Keratinocyte (primary cell): ENCODE measurements around the gene OR51A2. TPM values are rescaled to one million over a fixed set of nuclear protein-coding genes. Genes with fewer than 3 reads are reported as not detected.

ENCODE experiments used
- DNase-seq: peaks from one replicate; pipeline ENCODE4 v3.0.0-alpha.2; 2011; ENCODE audit warnings: low read depth, missing footprints, low spot score
- FAIRE-seq: peaks from 2 replicates; lab custom pipeline; 2011; peaks lifted over from hg19 to GRCh38; lab: Jason Lieb, UNC
- H2AFZ ChIP-seq: 2 replicates; pipeline ENCODE4 v1.6.0; 2012; ENCODE audit warnings: low read length, control low read depth, inconsistent platforms; ENCODE audit not compliant: control insufficient read depth
- H3K27ac ChIP-seq: 2 replicates; pipeline ENCODE4 v1.5.1; 2011; ENCODE audit warnings: low read length; ENCODE audit not compliant: control insufficient read depth, insufficient read depth
- H3K27me3 ChIP-seq: 3 replicates; pipeline ENCODE4 v1.6.0; 2011; ENCODE audit warnings: low read length; ENCODE audit not compliant: control insufficient read depth, insufficient read depth; ENCODE audit errors: extremely low read depth
- H3K36me3 ChIP-seq, 2 experiments: 2 replicates in 1 of 2; 3 replicates in 1 of 2; pipeline ENCODE4 v1.5.1; 2011; ENCODE audit warnings: low read length in 2 of 2, mild to moderate bottlenecking in 1 of 2; ENCODE audit not compliant: control insufficient read depth in 2 of 2, insufficient read depth in 2 of 2; ENCODE audit errors: extremely low read depth in 1 of 2
- H3K4me1 ChIP-seq: 3 replicates; pipeline ENCODE4 v1.5.1; 2011; ENCODE audit warnings: low read length; ENCODE audit not compliant: control insufficient read depth, insufficient read depth; ENCODE audit errors: extremely low read depth
- H3K4me2 ChIP-seq: 3 replicates; pipeline ENCODE4 v1.6.0; 2011; ENCODE audit warnings: low read depth, low read length; ENCODE audit not compliant: control insufficient read depth, insufficient read depth; ENCODE audit errors: extremely low read depth
- H3K4me3 ChIP-seq, 3 experiments: fragments of 200-600 bp in 1 of 3; sonication (generic) in 1 of 3; 2 replicates in 2 of 3; 3 replicates in 1 of 3; pipeline ENCODE4 v1.5.1; 2011 to 2016; ENCODE audit warnings: low read length in 3 of 3, mild to moderate bottlenecking in 3 of 3, control low read depth in 2 of 3, inconsistent platforms in 1 of 3, low read depth in 1 of 3, mixed read lengths in 1 of 3, mixed run types in 1 of 3, moderate library complexity in 1 of 3; ENCODE audit not compliant: control insufficient read depth in 2 of 3, insufficient read depth in 2 of 3; ENCODE audit errors: extremely low read depth in 1 of 3
- H3K79me2 ChIP-seq: 2 replicates; pipeline ENCODE4 v1.6.0; 2012; ENCODE audit warnings: low read length; ENCODE audit not compliant: control insufficient read depth, insufficient read depth
- H3K9ac ChIP-seq: 3 replicates; pipeline ENCODE4 v1.6.0; 2011; ENCODE audit warnings: low read length; ENCODE audit not compliant: control insufficient read depth, insufficient read depth; ENCODE audit errors: extremely low read depth
- H3K9me1 ChIP-seq: 3 replicates; pipeline ENCODE4 v1.6.0; 2011; ENCODE audit warnings: low read length; ENCODE audit not compliant: control insufficient read depth, insufficient read depth; ENCODE audit errors: extremely low read depth
- H3K9me3 ChIP-seq: 2 replicates; pipeline ENCODE4 v1.5.1; 2012; ENCODE audit warnings: low read depth, low read length; ENCODE audit not compliant: control insufficient read depth
- H4K20me1 ChIP-seq: 3 replicates; pipeline ENCODE4 v1.6.0; 2011; ENCODE audit warnings: low read length; ENCODE audit not compliant: control insufficient read depth, insufficient read depth; ENCODE audit errors: extremely low read depth
- CTCF ChIP-seq, 3 experiments: IDR thresholded peaks in 1 of 3; conservative IDR thresholded peaks in 1 of 3; optimal IDR thresholded peaks in 1 of 3; 2 replicates in 2 of 3; 3 replicates in 1 of 3; pipeline versions ENCODE3 to v1.5.1; 2011; ENCODE audit warnings: low read length in 3 of 3, mild to moderate bottlenecking in 3 of 3, moderate library complexity in 2 of 3, control low read depth in 1 of 3, inconsistent platforms in 1 of 3; ENCODE audit not compliant: insufficient read depth in 2 of 3; ENCODE audit errors: extremely low read depth in 1 of 3
- EZH2 ChIP-seq: IDR thresholded peaks from one replicate; pipeline ENCODE4 v1.6.1; 2012; ENCODE audit warnings: inconsistent platforms, mild to moderate bottlenecking, low read length, moderate library complexity
- dilution Hi-C: fragments of 300-500 bp; cut with MboI; formaldehyde crosslinking; loops from one replicate; pipeline ENCODE4 v1.7.0; 2020; ENCODE audit warnings: low sequenced_read_pairs; ENCODE audit not compliant: extremely low pct_ligation_motif_present
- polyA plus RNA-seq, 5 experiments: library from polyadenylated mRNA; depleted of rRNA in 3 of 5; stranded (reverse) in 3 of 5; stranded (forward) in 1 of 5; unstranded in 1 of 5; fragments of >200 nt; gene quantifications; 1 replicate in 1 of 5; 2 replicates in 3 of 5; 3 replicates in 1 of 5; pipeline versions ENCODE4 v1.2.1 to v1.2.3, GENCODE V29; 2011 to 2012; ENCODE audit warnings: missing spikeins in 2 of 5, low read depth in 1 of 5, low replicate concordance in 1 of 5

Gene OR51A2
- polyA plus RNA-seq, 1 donor (not counting 4 experiments of a cell fraction or from before 2014, with no cell fraction given): not detected

DNA sequence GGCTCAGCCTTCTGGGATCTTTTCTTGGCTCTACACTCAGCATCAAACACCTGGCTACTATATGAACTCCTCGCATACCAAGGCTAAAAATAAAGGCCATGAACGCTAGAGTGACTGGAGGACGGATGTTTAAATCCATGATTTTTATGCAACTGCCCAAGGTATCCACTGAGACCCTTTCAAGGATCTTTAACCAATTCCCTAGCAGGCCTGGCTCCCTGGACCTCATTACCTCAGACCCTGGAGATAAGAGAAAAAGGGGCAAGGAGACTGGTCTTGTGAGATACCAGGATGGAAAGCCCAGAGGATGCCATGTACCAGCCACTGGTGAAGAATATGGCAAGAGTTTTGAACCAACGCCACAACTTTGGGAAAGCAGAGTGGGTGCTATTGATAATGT lies 36.3 kb downstream of the OR51A2 start, which contains the start of gene OR51G2:
Gene OR51G2, minus strand, starts transcription at position 101 of the 400 bp plus-strand sequence. CDS start 3,687 bp downstream, outside the sequence.
- FAIRE-seq: no peak

DNA sequence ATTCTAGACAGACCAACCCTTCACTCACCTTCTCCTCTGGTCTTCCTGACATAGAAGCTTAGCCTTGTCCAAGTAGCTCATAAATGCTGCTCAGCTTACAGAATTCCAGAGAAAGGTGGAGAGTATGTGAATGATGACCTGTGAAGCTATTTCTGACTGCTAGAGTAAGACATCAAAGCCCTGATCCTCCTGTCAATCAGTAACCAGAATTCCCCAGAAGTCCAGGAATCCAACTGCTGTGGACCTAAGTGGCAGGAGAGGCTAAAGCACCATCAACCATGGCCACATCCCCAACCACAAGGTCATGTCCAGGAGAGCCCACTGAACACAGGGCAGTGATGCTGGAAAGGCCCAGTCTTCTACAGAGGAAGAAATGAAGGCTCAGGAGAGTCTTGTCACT lies 38.9 kb downstream of the OR51A2 start:
- Histone ChIP-seq H3K4me3 (no peak overlapping the region), H4K20me1 (no peaks in the 10 kb centered on the region), H3K9ac (no peak overlapping the region), H3K27me3 (no peaks in the 10 kb centered on the region), H3K4me2 (no peak overlapping the region), H3K79me2 (no peaks in the 10 kb centered on the region), H3K27ac (no peak overlapping the region), H2AFZ (no peak overlapping the region), H3K36me3 (no peaks in the 10 kb centered on the region), H3K4me1 (no peaks in the 10 kb centered on the region), H3K9me1 (no peaks in the 10 kb centered on the region), H3K9me3 (no peaks in the 10 kb centered on the region)
- dilution Hi-C loops: no loop called here
- no peak for DNase-seq
- FAIRE-seq: no peak
- no peak for TF ChIP-seq CTCF (optimal IDR thresholded peaks at IDR 0.05 in 1 of 3, IDR thresholded peaks at IDR 0.05 in 1 of 3, conservative IDR thresholded peaks at IDR 0.05 in 1 of 3; ENCODE audit: extremely low read depth in 1 of 3, insufficient read depth in 2 of 3, low read length in 3 of 3)
- TF ChIP-seq EZH2: no peak

More for the DNA sequence above, 36.3 kb downstream of the OR51A2 start, which contains the start of gene OR51G2:
- Histone ChIP-seq H3K36me3 (no peaks in the 10 kb centered on the region), H3K9me3 (no peaks in the 10 kb centered on the region), H3K27me3 (no peaks in the 10 kb centered on the region), H2AFZ (no peak within 1 kb of the TSS), H4K20me1 (no peaks in the 10 kb centered on the region), H3K9ac (no peak within 1 kb of the TSS), H3K4me3 (no peak within 1 kb of the TSS), H3K27ac (no peak within 1 kb of the TSS), H3K9me1 (no peaks in the 10 kb centered on the region), H3K4me1 (no peaks in the 10 kb centered on the region), H3K4me2 (no peak within 1 kb of the TSS), H3K79me2 (no peaks in the 10 kb centered on the region)
- dilution Hi-C loops: no loop called here
- no peak for DNase-seq
- TF ChIP-seq CTCF (optimal IDR thresholded peaks at IDR 0.05 in 1 of 3, IDR thresholded peaks at IDR 0.05 in 1 of 3, conservative IDR thresholded peaks at IDR 0.05 in 1 of 3; ENCODE audit: extremely low read depth in 1 of 3, insufficient read depth in 2 of 3, low read length in 3 of 3): no peak
- TF ChIP-seq EZH2: no peak

Other genes with a start within 250 kb of the OR51A2 start
- not detected in 3 replicates for gene OR51F1, start 185.8 kb downstream of the OR51A2 start, polyA plus RNA-seq
- gene OR52R1, start 151.3 kb downstream of the OR51A2 start, polyA plus RNA-seq: not detected in 3 replicates
- gene OR51F2, start 134.4 kb downstream of the OR51A2 start, polyA plus RNA-seq: not detected in 3 replicates
- gene OR51S1, start 106.5 kb downstream of the OR51A2 start, polyA plus RNA-seq: not detected in 3 replicates
- gene OR51T1, start 73.8 kb downstream of the OR51A2 start, polyA plus RNA-seq: not detected in 3 replicates
- gene OR51A7, start 51.9 kb downstream of the OR51A2 start, polyA plus RNA-seq: not detected in 3 replicates
- gene OR51G2, start 36.4 kb downstream of the OR51A2 start, polyA plus RNA-seq: not detected in 3 replicates
- gene OR51G1, start 31.4 kb downstream of the OR51A2 start, polyA plus RNA-seq: not detected in 3 replicates
- not detected in 3 replicates for gene OR51A4, start 8.1 kb downstream of the OR51A2 start, polyA plus RNA-seq
- gene OR51L1, start 39.1 kb upstream of the OR51A2 start, polyA plus RNA-seq: not detected in 3 replicates
- not detected in 3 replicates for gene OR52J3, start 90.8 kb upstream of the OR51A2 start, polyA plus RNA-seq
- not detected in 3 replicates for gene OR52E2, start 103.9 kb upstream of the OR51A2 start, polyA plus RNA-seq
- gene OR52E1, start 113.9 kb upstream of the OR51A2 start, polyA plus RNA-seq: not detected in 3 replicates
- not detected in 3 replicates for gene OR52A5, start 182.6 kb upstream of the OR51A2 start, polyA plus RNA-seq
- not detected in 3 replicates for gene OR52A1, start 199.0 kb upstream of the OR51A2 start, polyA plus RNA-seq
- gene OR51V1, start 245.0 kb upstream of the OR51A2 start, polyA plus RNA-seq: not detected in 3 replicates